ENCODE data around the gene TEP1.

Gene TEP1

GRCh38 chr14:20333494-20333841, 79.8 kb downstream of the TEP1 start:
- DNase-seq = no peak

- DNase-seq = peak; percentile 83
Observed at GRCh38 chr14:20332788-20333493, 80.4 kb downstream of the TEP1 start, which contains the start of gene CCNB1IP1. Gene CCNB1IP1, minus strand, starts transcription at chr14:20333279. Its CDS starts 16,756 bp downstream, at chr14:20316523.

GRCh38 chr14:20332431-20332787, 80.9 kb downstream of the TEP1 start:
- DNase-seq = no peak

- DNase-seq = no peak
Observed at GRCh38 chr14:20331053-20331613, 82.2 kb downstream of the TEP1 start.

- no peak for DNase-seq
Observed at GRCh38 chr14:20329355-20329754, 83.9 kb downstream of the TEP1 start.

GRCh38 chr14:20328705-20329104, 84.6 kb downstream of the TEP1 start:
- no peak for DNase-seq

GRCh38 chr14:20327005-20327869, 86.1 kb downstream of the TEP1 start:
- DNase-seq = peak; percentile 17

- no peak for DNase-seq
Observed at GRCh38 chr14:20317720-20318119, 95.6 kb downstream of the TEP1 start.
